ENCODE results near the gene AGAP5.

AGAP5 gene

DNA sequence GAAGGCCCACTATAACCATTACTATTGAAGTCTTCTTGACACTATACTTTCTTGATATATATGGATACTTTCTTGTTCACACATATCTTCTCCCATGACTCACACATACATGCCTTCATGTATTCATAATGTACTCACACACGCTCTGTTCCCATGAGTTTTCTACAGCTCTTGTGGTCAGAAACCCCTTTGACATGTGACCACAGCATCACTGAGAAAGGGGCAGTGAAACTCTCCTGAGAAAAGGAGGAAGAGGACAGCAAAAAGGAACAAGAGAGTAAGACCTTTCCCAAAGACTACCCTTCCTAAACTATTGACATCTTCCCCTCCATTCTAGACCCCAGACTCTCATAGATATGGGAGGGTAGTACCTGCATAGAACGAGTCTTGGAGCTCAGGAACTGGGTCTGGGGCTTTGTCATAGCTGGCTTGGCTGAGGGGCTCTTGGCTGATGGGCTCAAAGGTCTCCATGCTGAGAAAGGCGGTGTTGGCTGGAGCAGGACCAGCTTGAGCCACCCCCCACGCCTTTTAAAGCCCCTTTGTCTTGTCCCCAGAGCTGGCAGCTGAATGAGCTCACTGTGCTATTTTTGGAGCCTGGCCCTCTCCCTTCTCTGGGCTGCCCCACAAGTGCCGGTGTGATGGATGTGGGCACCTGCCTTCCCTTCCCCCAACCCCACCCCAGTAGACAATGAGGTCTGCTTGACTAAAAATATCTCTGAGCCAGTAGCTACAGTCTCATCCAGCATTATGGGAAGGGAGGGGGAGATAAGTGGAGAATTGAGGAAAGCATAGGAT, 47.2 kb downstream of the AGAP5 start:
- H3K9me3 ChIP-seq (ENCODE audit: control insufficient read depth, insufficient read depth, low read length) = no peaks in the 10 kb centered on the region
- H3K27ac ChIP-seq (ENCODE audit: low read depth, low read length) = no peak overlapping the region

DNA sequence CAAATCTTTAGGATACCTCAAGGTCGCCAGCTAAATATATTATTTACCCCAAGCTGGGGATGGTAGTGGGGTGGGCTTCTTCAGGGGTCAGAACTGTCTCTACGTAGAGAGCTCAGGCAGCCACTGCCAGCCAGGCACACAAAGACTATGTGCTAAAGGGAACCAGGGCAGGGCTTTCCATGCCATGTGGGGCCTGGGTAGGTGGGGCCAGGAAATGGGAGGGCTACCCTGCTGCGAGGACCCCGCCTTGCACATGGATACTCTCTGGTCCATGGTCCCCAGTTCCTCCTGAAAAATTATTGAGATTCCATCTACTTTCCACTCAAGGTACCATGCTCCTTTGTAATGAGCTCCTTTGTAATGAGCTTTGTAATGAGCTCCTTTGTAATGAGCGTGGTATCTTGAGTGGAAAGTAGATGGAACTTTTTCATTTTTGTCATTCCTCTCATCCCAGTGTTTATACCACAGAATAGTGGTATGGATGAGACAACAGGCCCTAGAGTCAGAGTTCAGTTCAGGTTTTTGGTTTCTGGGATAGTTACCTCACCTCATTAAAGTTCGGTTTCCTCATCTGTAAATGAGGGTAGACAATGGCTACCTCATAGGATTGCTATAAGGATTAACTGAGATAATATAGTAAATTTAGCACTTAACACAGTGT, 47.9 kb downstream of the AGAP5 start:
- no peaks in the 10 kb centered on the region for H3K9me3 ChIP-seq (ENCODE audit: control insufficient read depth, insufficient read depth, low read length)
- no peak overlapping the region for H3K4me3 ChIP-seq (ENCODE audit: low read depth, low read length)
- peaks cover 13% of the 10 kb centered on the region for H3K4me1 ChIP-seq (ENCODE audit: control insufficient read depth, insufficient read depth, low read length)
- H3K36me3 ChIP-seq (ENCODE audit: control insufficient read depth, insufficient read depth, low read length) = no peaks in the 10 kb centered on the region
- H3K27ac ChIP-seq (ENCODE audit: low read depth, low read length) = no peak overlapping the region
- H3K9ac ChIP-seq (ENCODE audit: low read depth, low read length) = no peak overlapping the region
- H3K27me3 ChIP-seq (ENCODE audit: control insufficient read depth, insufficient read depth, low read length) = no peaks in the 10 kb centered on the region

More for the DNA sequence above, 47.2 kb downstream of the AGAP5 start:
- Histone ChIP-seq H3K27me3 (ENCODE audit: control insufficient read depth, insufficient read depth, low read length) (no peaks in the 10 kb centered on the region), H3K9ac (ENCODE audit: low read depth, low read length) (no peak overlapping the region), H3K4me1 (ENCODE audit: control insufficient read depth, insufficient read depth, low read length) (peaks cover 13% of the 10 kb centered on the region), H3K36me3 (ENCODE audit: control insufficient read depth, insufficient read depth, low read length) (no peaks in the 10 kb centered on the region), H3K4me3 (ENCODE audit: low read depth, low read length) (no peak overlapping the region)

DNA sequence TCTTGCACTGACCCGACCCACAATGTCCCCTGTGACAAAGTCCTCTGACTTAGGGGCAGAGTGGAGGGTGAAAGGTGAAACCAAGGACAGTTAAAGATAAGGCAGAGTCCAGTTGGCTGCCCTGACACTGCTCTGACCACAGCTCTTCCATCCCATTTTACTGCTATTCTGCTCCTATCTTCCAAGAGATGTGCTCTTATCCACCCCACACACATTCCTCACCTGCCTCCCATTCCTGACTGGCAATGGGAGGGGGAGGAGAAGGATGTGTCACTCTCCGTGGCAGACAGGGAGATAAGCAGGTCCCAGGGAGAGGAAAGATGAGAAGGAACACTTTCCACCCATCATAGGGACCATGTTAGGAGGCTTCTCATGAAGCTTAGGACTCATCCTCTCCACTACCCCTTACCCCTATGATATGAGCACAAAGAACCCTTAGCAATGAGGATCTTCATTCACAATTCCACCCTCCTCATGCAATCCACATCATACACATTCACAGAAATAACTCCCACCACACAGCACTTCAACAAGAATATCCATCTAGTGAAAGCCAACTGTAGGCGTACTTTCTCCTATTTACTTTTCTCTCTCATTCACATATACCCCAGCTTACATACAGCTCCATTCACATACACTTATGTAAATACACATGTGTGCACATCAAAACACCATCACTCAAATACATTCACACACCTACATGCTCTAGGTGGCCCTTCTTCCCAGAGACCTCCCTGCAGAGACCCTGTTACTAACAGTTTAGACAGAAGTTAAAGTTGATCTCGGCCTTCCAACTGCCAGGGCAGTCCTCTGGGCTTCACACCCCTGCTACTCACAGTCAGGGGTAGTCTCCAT, 48.7 kb downstream of the AGAP5 start:
- Histone ChIP-seq H3K27me3 (ENCODE audit: control insufficient read depth, insufficient read depth, low read length) (no peaks in the 10 kb centered on the region), H3K4me1 (ENCODE audit: control insufficient read depth, insufficient read depth, low read length) (peaks cover 13% of the 10 kb centered on the region), H3K27ac (ENCODE audit: low read depth, low read length) (no peak overlapping the region), H3K9ac (ENCODE audit: low read depth, low read length) (no peak overlapping the region), H3K9me3 (ENCODE audit: control insufficient read depth, insufficient read depth, low read length) (no peaks in the 10 kb centered on the region), H3K4me3 (ENCODE audit: low read depth, low read length) (no peak overlapping the region), H3K36me3 (ENCODE audit: control insufficient read depth, insufficient read depth, low read length) (no peaks in the 10 kb centered on the region)

GRCh38 chr10:73647875-73648651, 49.8 kb downstream of the AGAP5 start:
- no peak overlapping the region for H3K27ac ChIP-seq (ENCODE audit: low read depth, low read length)
- peaks cover 13% of the 10 kb centered on the region for H3K4me1 ChIP-seq (ENCODE audit: control insufficient read depth, insufficient read depth, low read length)
- no peak overlapping the region; the same call in 1 of the 2 replicates for H3K9ac ChIP-seq (ENCODE audit: low read depth, low read length)
- no peaks in the 10 kb centered on the region for H3K27me3 ChIP-seq (ENCODE audit: control insufficient read depth, insufficient read depth, low read length)
- H3K36me3 ChIP-seq (ENCODE audit: control insufficient read depth, insufficient read depth, low read length) = no peaks in the 10 kb centered on the region
- H3K4me3 ChIP-seq (ENCODE audit: low read depth, low read length) = peak overlapping the region; percentile 76
- H3K9me3 ChIP-seq (ENCODE audit: control insufficient read depth, insufficient read depth, low read length) = no peaks in the 10 kb centered on the region

DNA sequence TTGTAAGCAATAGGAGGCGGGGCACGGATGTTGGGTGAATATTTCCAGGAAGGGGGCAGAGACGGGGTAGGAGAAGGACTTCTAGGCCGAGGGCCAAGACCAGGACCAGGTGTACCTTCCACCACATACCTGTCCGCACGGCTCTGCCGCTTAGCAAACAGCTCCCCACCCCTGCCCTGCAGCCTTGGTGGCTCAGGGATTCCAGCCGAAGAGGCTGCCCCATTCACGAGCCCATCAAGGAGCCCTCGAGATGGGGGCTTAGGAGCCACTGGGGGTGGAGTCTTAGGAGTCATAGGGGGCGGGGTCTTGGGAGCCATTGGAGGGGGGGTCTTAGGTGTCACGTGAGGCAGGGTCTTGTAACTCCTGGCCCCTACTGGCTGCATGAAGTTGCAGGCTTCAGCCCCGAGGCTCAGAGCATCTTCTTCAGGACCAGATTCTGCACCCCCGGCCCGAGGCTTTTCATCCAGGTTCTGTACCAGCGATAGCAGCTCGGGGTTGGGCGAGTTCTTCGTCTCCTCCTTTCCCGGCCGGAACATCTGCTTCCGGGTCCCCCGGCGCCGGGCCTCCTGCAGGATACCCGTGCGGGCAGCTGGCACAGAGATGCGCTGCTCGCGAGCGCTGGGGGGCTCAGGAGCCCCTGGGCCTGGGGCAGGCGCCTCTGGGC, 50.6 kb downstream of the AGAP5 start:
- H3K36me3 ChIP-seq (ENCODE audit: control insufficient read depth, insufficient read depth, low read length) = no peaks in the 10 kb centered on the region
- no peaks in the 10 kb centered on the region for H3K9me3 ChIP-seq (ENCODE audit: control insufficient read depth, insufficient read depth, low read length)
- peaks cover 13% of the 10 kb centered on the region for H3K4me1 ChIP-seq (ENCODE audit: control insufficient read depth, insufficient read depth, low read length)
- H3K27ac ChIP-seq (ENCODE audit: low read depth, low read length) = no peak overlapping the region
- H3K9ac ChIP-seq (ENCODE audit: low read depth, low read length) = peak overlapping the region; percentile 46
- no peaks in the 10 kb centered on the region for H3K27me3 ChIP-seq (ENCODE audit: control insufficient read depth, insufficient read depth, low read length)
- H3K4me3 ChIP-seq (ENCODE audit: low read depth, low read length) = peak overlapping the region; percentile 76

DNA sequence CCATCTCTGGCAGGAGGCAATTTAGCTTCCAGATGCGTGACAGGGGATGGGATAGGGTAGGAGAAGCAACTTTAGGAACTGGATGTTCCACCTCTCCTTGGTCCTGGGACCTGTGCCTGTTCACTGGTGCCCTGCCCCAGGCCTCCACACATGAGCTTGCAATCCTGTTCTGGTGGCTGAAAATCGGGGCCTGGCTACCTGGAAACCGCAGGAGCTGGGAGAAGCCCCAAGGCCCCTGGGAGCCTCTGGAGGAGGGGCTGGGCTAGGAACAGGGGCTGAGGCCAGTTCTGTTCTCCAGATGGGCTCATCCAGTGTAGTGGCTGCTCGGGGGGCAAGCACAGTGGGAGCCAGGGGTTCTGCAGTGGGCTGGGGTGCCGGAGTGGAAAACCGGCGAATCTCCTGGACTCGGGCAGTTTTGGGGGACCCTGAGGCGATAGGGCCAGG, 51.3 kb downstream of the AGAP5 start:
- no peak overlapping the region for H3K27ac ChIP-seq (ENCODE audit: low read depth, low read length)
- H3K36me3 ChIP-seq (ENCODE audit: control insufficient read depth, insufficient read depth, low read length) = no peaks in the 10 kb centered on the region
- no peaks in the 10 kb centered on the region for H3K27me3 ChIP-seq (ENCODE audit: control insufficient read depth, insufficient read depth, low read length)
- H3K4me1 ChIP-seq (ENCODE audit: control insufficient read depth, insufficient read depth, low read length) = peaks cover 13% of the 10 kb centered on the region
- H3K9me3 ChIP-seq (ENCODE audit: control insufficient read depth, insufficient read depth, low read length) = no peaks in the 10 kb centered on the region
- H3K9ac ChIP-seq (ENCODE audit: low read depth, low read length) = 0 out of 2 replicates have a peak overlapping the region, but pooled peaks have one; percentile 46
- peak overlapping the region; percentile 76; the same call in 1 of the 2 replicates for H3K4me3 ChIP-seq (ENCODE audit: low read depth, low read length)

DNA sequence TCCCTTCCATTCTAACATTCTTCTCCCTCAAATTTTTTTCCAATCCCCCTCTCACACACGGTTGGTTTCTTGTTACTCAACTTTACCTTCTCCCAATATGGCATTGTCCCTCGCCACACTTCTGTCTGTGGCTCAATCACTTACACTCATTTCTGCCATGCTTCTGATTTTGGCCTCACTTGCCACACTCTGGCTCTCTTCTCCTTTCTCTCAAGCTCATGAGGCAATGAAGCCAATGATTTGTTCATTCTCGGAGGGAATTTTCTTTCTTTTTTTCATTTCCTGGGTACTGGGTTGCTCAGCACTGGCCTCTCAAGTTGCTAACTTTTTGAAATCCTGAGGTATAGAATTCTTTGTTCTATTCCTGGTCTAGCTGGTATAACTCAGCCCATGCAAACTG, 52.7 kb downstream of the AGAP5 start:
- Histone ChIP-seq H3K4me3 (ENCODE audit: low read depth, low read length) (no peak overlapping the region), H3K4me1 (ENCODE audit: control insufficient read depth, insufficient read depth, low read length) (peaks cover 13% of the 10 kb centered on the region), H3K27me3 (ENCODE audit: control insufficient read depth, insufficient read depth, low read length) (no peaks in the 10 kb centered on the region), H3K36me3 (ENCODE audit: control insufficient read depth, insufficient read depth, low read length) (no peaks in the 10 kb centered on the region), H3K27ac (ENCODE audit: low read depth, low read length) (no peak overlapping the region), H3K9ac (ENCODE audit: low read depth, low read length) (no peak overlapping the region), H3K9me3 (ENCODE audit: control insufficient read depth, insufficient read depth, low read length) (no peaks in the 10 kb centered on the region)

- Histone ChIP-seq H3K27ac (ENCODE audit: low read depth, low read length) (no peak overlapping the region), H3K4me3 (ENCODE audit: low read depth, low read length) (no peak overlapping the region), H3K36me3 (ENCODE audit: control insufficient read depth, insufficient read depth, low read length) (no peaks in the 10 kb centered on the region), H3K27me3 (ENCODE audit: control insufficient read depth, insufficient read depth, low read length) (no peaks in the 10 kb centered on the region), H3K9me3 (ENCODE audit: control insufficient read depth, insufficient read depth, low read length) (no peaks in the 10 kb centered on the region), H3K4me1 (ENCODE audit: control insufficient read depth, insufficient read depth, low read length) (peaks cover 13% of the 10 kb centered on the region), H3K9ac (ENCODE audit: low read depth, low read length) (no peak overlapping the region)
Measured at GRCh38 chr10:73644767-73645166, 53.1 kb downstream of the AGAP5 start.

DNA sequence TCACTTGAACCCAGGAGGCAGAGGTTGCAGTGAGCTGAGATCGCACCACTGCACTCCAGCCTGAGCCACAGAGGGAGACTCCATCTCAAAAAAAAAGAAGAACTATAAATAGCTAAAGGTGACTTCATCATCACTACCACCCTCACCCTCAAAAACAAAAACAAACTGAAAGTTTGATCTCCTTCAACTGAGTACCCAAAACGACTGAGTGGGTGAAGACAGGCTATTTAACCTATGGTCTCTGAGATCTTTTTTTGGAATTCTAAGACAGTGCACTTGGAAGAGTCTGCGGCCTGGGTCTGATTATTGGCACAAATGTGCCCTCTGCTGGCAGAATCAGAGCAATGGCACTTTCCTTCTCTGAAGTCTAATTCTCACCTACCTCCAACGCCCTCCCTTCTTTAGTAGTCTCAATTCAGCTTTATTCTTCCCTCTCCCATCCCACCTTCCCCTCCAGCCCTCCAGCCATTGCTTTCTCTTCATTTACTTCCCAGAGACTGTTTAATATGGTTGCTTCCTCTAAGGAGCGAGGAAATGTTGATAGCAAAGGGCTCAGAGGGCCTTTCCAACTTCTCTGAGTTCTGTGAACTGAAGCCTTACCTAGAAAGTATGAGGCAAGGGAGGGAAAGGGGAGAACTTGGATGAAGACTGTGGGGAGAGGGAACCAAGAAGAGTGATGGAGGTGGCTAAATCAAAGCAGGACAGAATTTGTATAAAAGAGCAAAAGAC, 53.7 kb downstream of the AGAP5 start:
- H3K9ac ChIP-seq (ENCODE audit: low read depth, low read length) = no peak overlapping the region
- H3K9me3 ChIP-seq (ENCODE audit: control insufficient read depth, insufficient read depth, low read length) = no peaks in the 10 kb centered on the region
- H3K27ac ChIP-seq (ENCODE audit: low read depth, low read length) = no peak overlapping the region
- H3K4me3 ChIP-seq (ENCODE audit: low read depth, low read length) = no peak overlapping the region
- H3K36me3 ChIP-seq (ENCODE audit: control insufficient read depth, insufficient read depth, low read length) = no peaks in the 10 kb centered on the region
- peaks cover 13% of the 10 kb centered on the region for H3K4me1 ChIP-seq (ENCODE audit: control insufficient read depth, insufficient read depth, low read length)
- H3K27me3 ChIP-seq (ENCODE audit: control insufficient read depth, insufficient read depth, low read length) = no peaks in the 10 kb centered on the region

All from HUES48 (cell line).